GM21786 (cell line): ENCODE results near the gene TMEM217.

Experiments used
- ATAC-seq: cut with Tn5 transposase; IDR thresholded peaks from one replicate; pipeline ENCODE4 v1.9.1; 2021; ENCODE audit not compliant: unreplicated experiment

TMEM217 gene

GRCh38 chr6:37280162-37280887 is 22.4 kb upstream of the TMEM217 start:
- ATAC-seq = no peak

GRCh38 chr6:37279366-37280134 is 21.6 kb upstream of the TMEM217 start:
- ATAC-seq = no peak

GRCh38 chr6:37277001-37277409 is 19.1 kb upstream of the TMEM217 start:
- no peak for ATAC-seq

- no peak for ATAC-seq
These were observed 17.4 kb upstream of the TMEM217 start for GRCh38 chr6:37275350-37275749.

- no peak for ATAC-seq
These were observed 15.7 kb upstream of the TMEM217 start for GRCh38 chr6:37273690-37274089.

- no peak for ATAC-seq
These were observed 15.1 kb upstream of the TMEM217 start for GRCh38 chr6:37272834-37273566.

- ATAC-seq = no peak
These were observed 11.2 kb upstream of the TMEM217 start for GRCh38 chr6:37269105-37269504.

GRCh38 chr6:37265860-37266259 is 7.9 kb upstream of the TMEM217 start:
- ATAC-seq = no peak

GRCh38 chr6:37265001-37265400 is 7.1 kb upstream of the TMEM217 start:
- ATAC-seq = no peak

GRCh38 chr6:37262446-37263026 is 4.6 kb upstream of the TMEM217 start:
- no peak for ATAC-seq

- no peak for ATAC-seq
These were observed 3.3 kb upstream of the TMEM217 start for GRCh38 chr6:37261198-37261597.

- no peak for ATAC-seq
These were observed 2.5 kb upstream of the TMEM217 start for GRCh38 chr6:37260444-37260843.

GRCh38 chr6:37260040-37260439 is 2.1 kb upstream of the TMEM217 start:
- no peak for ATAC-seq

- no peak for ATAC-seq
These were observed 1.2 kb upstream of the TMEM217 start for GRCh38 chr6:37259191-37259590.

GRCh38 chr6:37258405-37259105 is 611 bp upstream of the TMEM217 start:
- no peak for ATAC-seq

- no peak for ATAC-seq
These were observed 667 bp downstream of the TMEM217 start for GRCh38 chr6:37257320-37257633.

- ATAC-seq = no peak
These were observed 1.1 kb downstream of the TMEM217 start for GRCh38 chr6:37256692-37257319.

GRCh38 chr6:37254881-37255280 is 3.1 kb downstream of the TMEM217 start:
- ATAC-seq = no peak

- no peak for ATAC-seq
These were observed 4.4 kb downstream of the TMEM217 start for GRCh38 chr6:37253486-37254007.

- no peak for ATAC-seq
These were observed 6.6 kb downstream of the TMEM217 start for GRCh38 chr6:37251211-37251780.
